ENCODE measurements around the gene GSTO1.
"Not testable (repeated sequence)": the region's sequence is repeated elsewhere in the genome, so short reads cannot be mapped to it uniquely, and the experiment has no call there.

GSTO1 gene

GRCh38 chr10:104234934-104235333 lies 19.8 kb upstream of the GSTO1 start:
- peaks cover 6% of the 10 kb centered on the region for H3K27me3 ChIP-seq (ENCODE audit: control insufficient read depth, insufficient read depth, low read length)
- H3K36me3 ChIP-seq (ENCODE audit: control insufficient read depth, insufficient read depth, low read length), result no peaks in the 10 kb centered on the region
- H3K9ac ChIP-seq (ENCODE audit: low read depth, low read length), result no peak overlapping the region
- H3K9me3 ChIP-seq (ENCODE audit: control insufficient read depth, insufficient read depth, low read length), result no peaks in the 10 kb centered on the region
- no peaks in the 10 kb centered on the region for H3K4me1 ChIP-seq (ENCODE audit: control insufficient read depth, insufficient read depth, low read length)
- H3K4me3 ChIP-seq (ENCODE audit: low read depth, low read length), result no peak overlapping the region

GRCh38 chr10:104235801-104236200 lies 18.9 kb upstream of the GSTO1 start:
- no peak overlapping the region for H3K9ac ChIP-seq (ENCODE audit: low read depth, low read length)

DNA sequence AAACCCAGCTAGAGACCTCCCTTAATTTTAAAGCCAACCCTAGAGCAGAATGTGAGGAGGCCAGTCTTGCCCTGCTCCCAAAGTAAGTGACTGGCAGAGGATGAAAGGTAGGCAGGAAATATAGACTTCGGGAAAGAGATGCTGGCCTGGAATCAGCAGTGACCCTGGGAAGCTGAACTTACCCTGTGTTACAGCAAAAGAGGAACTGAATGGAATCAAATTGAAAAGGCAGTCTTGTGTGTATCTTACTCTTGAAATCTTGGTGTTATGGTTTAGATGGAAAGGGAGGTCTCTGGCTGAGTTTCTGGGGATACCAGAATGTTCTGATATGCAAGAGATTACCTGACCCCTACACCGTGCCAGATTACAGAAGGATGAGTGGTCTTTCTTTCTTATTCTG lies 14.6 kb upstream of the GSTO1 start:
- Histone ChIP-seq H3K4me1 (ENCODE audit: control insufficient read depth, insufficient read depth, low read length) (no peaks in the 10 kb centered on the region), H3K4me3 (ENCODE audit: low read depth, low read length) (no peak overlapping the region), H3K9ac (ENCODE audit: low read depth, low read length) (no peak overlapping the region), H3K9me3 (ENCODE audit: control insufficient read depth, insufficient read depth, low read length) (no peaks in the 10 kb centered on the region), H3K27me3 (ENCODE audit: control insufficient read depth, insufficient read depth, low read length) (peaks cover 4% of the 10 kb centered on the region), H3K36me3 (ENCODE audit: control insufficient read depth, insufficient read depth, low read length) (no peaks in the 10 kb centered on the region)

More at GRCh38 chr10:104235801-104236200, 18.9 kb upstream of the GSTO1 start:
- H3K27me3 ChIP-seq (ENCODE audit: control insufficient read depth, insufficient read depth, low read length), result peaks cover 6% of the 10 kb centered on the region
- no peaks in the 10 kb centered on the region for H3K9me3 ChIP-seq (ENCODE audit: control insufficient read depth, insufficient read depth, low read length)
- no peak overlapping the region for H3K4me3 ChIP-seq (ENCODE audit: low read depth, low read length)
- no peaks in the 10 kb centered on the region for H3K36me3 ChIP-seq (ENCODE audit: control insufficient read depth, insufficient read depth, low read length)
- H3K4me1 ChIP-seq (ENCODE audit: control insufficient read depth, insufficient read depth, low read length), result no peaks in the 10 kb centered on the region

DNA sequence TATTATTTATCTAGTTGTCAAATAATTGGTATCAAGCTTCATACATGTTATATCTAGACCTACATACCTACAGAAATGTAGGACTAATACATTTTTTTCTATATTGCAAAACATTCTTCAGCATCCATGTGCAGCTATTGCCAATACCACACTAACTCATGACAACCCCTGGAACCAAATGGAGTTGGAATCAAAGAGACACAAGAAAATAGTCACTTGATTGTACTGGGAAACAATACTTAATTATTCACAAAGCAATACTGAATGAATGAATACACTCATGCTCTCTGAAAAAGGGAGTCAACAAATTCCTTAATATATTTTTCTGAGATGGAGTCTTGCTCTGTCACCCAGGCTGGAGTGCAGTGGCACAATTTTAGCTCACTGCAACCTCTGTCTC lies 12.1 kb upstream of the GSTO1 start:
- H3K36me3 ChIP-seq (ENCODE audit: control insufficient read depth, insufficient read depth, low read length), result no peaks in the 10 kb centered on the region
- no peak overlapping the region for H3K9ac ChIP-seq (ENCODE audit: low read depth, low read length)
- H3K9me3 ChIP-seq (ENCODE audit: control insufficient read depth, insufficient read depth, low read length), result no peaks in the 10 kb centered on the region
- H3K27me3 ChIP-seq (ENCODE audit: control insufficient read depth, insufficient read depth, low read length), result peaks cover 4% of the 10 kb centered on the region
- H3K4me1 ChIP-seq (ENCODE audit: control insufficient read depth, insufficient read depth, low read length), result no peaks in the 10 kb centered on the region
- no peak overlapping the region for H3K4me3 ChIP-seq (ENCODE audit: low read depth, low read length)

GRCh38 chr10:104243009-104243408 lies 11.7 kb upstream of the GSTO1 start:
- not testable (repeated sequence) for H3K36me3 ChIP-seq (ENCODE audit: control insufficient read depth, insufficient read depth, low read length); H3K4me3 ChIP-seq (ENCODE audit: low read depth, low read length); H3K27me3 ChIP-seq (ENCODE audit: control insufficient read depth, insufficient read depth, low read length); H3K4me1 ChIP-seq (ENCODE audit: control insufficient read depth, insufficient read depth, low read length); H3K9ac ChIP-seq (ENCODE audit: low read depth, low read length); H3K9me3 ChIP-seq (ENCODE audit: control insufficient read depth, insufficient read depth, low read length)

- Histone ChIP-seq H3K9me3 (ENCODE audit: control insufficient read depth, insufficient read depth, low read length) (no peaks in the 10 kb centered on the region), H3K27me3 (ENCODE audit: control insufficient read depth, insufficient read depth, low read length) (peaks cover 4% of the 10 kb centered on the region), H3K9ac (ENCODE audit: low read depth, low read length) (no peak overlapping the region), H3K4me1 (ENCODE audit: control insufficient read depth, insufficient read depth, low read length) (no peaks in the 10 kb centered on the region), H3K4me3 (ENCODE audit: low read depth, low read length) (no peak overlapping the region), H3K36me3 (ENCODE audit: control insufficient read depth, insufficient read depth, low read length) (no peaks in the 10 kb centered on the region)
These were observed 11.2 kb upstream of the GSTO1 start for GRCh38 chr10:104243512-104243911.

DNA sequence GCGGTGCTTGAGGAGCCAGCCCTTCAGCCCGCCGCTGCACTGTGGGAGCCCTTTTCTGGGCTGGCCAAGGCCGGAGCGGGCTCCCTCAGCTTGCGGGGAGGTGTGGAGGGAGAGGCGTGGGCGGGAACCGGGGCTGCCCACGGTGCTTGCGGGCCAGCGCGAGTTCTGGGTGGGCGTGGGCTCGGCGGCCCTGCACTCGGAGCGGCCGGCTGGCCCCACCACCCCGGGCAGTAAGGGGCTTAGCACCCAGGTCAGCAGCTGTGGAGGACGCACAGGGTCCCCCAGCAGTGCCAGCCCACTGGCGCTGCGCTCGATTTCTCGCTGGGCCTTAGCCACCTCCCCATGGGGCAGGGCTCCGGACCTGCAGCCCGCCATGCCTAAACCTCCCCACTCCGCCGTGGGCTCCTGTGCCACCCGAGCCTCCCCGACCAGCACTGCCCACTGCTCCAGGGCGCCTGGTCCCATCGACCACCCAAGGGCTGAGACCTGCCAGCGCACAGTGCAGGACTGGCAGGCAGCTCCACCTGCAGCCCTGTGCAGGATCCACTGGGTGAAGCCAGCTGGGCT lies 9.5 kb upstream of the GSTO1 start:
- Histone ChIP-seq H3K9ac (ENCODE audit: low read depth, low read length) (no peak overlapping the region), H3K4me1 (ENCODE audit: control insufficient read depth, insufficient read depth, low read length) (no peaks in the 10 kb centered on the region), H3K4me3 (ENCODE audit: low read depth, low read length) (no peak overlapping the region), H3K27me3 (ENCODE audit: control insufficient read depth, insufficient read depth, low read length) (no peaks in the 10 kb centered on the region), H3K36me3 (ENCODE audit: control insufficient read depth, insufficient read depth, low read length) (no peaks in the 10 kb centered on the region), H3K9me3 (ENCODE audit: control insufficient read depth, insufficient read depth, low read length) (no peaks in the 10 kb centered on the region)

DNA sequence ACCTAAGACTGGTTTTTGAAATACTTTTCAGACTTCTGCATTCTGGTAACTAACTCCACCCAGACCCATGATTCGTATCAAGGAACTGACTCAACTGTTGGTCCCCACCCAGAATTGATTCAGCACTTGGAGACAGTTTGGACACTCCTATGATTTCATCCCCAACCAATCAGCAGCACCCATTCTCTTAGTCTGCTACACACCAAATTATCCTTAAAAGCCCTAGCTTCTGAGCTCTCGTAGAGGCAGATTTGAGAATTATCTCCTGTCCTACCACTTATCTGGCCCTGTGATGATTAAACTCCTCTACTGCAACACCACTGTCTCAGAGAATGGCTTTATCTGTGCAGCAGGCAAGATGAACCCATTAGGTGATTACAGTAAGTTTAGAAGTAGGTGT lies 7.7 kb upstream of the GSTO1 start:
- H3K36me3 ChIP-seq (ENCODE audit: control insufficient read depth, insufficient read depth, low read length), result no peaks in the 10 kb centered on the region

DNA sequence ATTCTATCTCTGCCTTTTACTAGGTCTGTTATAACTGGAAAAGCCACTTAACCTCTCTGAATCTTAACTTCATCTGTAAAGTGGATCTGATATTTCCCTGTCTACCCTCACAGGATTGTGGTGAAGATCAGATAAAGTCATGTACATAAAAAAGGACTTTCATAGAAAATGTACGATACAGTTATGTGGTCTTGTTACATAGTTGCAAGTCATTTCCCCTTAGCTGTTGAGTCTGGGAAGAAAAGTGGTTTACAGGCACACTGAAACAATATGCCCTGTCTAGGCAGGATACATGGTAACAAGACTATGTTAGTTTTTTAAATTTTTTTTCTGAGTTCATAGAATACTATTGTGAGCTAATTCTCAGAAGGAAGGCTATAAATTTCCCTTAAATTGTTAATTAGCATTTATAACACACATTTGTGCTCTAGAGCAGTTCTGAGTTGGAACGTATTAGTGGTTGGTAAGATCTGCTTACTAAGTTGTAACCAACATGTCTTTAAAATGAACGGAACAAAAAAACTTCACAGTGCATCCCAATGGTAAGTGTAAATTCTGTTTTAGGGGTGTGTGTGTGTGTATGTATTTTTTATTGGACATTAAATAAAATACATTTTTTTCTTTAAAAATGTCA lies 7.1 kb upstream of the GSTO1 start:
- H3K36me3 ChIP-seq (ENCODE audit: control insufficient read depth, insufficient read depth, low read length), result no peaks in the 10 kb centered on the region
- H3K4me3 ChIP-seq (ENCODE audit: low read depth, low read length), result no peak overlapping the region
- no peak overlapping the region for H3K9ac ChIP-seq (ENCODE audit: low read depth, low read length)

More for the DNA sequence above, 7.7 kb upstream of the GSTO1 start:
- H3K9me3 ChIP-seq (ENCODE audit: control insufficient read depth, insufficient read depth, low read length), result no peaks in the 10 kb centered on the region
- H3K4me3 ChIP-seq (ENCODE audit: low read depth, low read length), result no peak overlapping the region
- H3K27me3 ChIP-seq (ENCODE audit: control insufficient read depth, insufficient read depth, low read length), result no peaks in the 10 kb centered on the region
- no peak overlapping the region for H3K9ac ChIP-seq (ENCODE audit: low read depth, low read length)
- peaks cover 6% of the 10 kb centered on the region for H3K4me1 ChIP-seq (ENCODE audit: control insufficient read depth, insufficient read depth, low read length)

DNA sequence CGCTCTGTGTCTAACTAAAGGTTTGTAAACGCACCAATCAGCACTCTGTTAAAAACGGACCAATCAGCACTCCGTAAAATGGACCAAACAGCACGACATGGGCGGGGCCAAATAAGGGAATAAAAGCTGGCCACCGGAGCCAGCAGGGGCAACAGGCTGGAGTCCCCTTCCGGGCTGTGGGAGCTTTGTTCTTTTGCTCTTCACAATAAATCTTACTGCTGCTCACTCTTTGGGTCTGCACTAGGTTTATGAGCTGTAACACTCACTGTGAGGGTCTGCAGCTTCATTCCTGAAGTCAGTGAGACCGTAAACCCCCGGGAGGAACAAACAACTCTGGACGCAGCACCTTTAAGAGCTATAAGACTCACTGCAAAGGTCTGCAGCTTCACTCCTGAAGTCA lies 5.8 kb upstream of the GSTO1 start:
- H3K4me1 ChIP-seq (ENCODE audit: control insufficient read depth, insufficient read depth, low read length), result peaks cover 14% of the 10 kb centered on the region
- H3K36me3 ChIP-seq (ENCODE audit: control insufficient read depth, insufficient read depth, low read length); H3K27me3 ChIP-seq (ENCODE audit: control insufficient read depth, insufficient read depth, low read length): not testable (repeated sequence)

More for the DNA sequence above, 7.1 kb upstream of the GSTO1 start:
- no peaks in the 10 kb centered on the region for H3K9me3 ChIP-seq (ENCODE audit: control insufficient read depth, insufficient read depth, low read length)
- peaks cover 9% of the 10 kb centered on the region for H3K4me1 ChIP-seq (ENCODE audit: control insufficient read depth, insufficient read depth, low read length)
- H3K27me3 ChIP-seq (ENCODE audit: control insufficient read depth, insufficient read depth, low read length), result no peaks in the 10 kb centered on the region

GRCh38 chr10:104250371-104250770 lies 4.3 kb upstream of the GSTO1 start:
- no peak overlapping the region for H3K9ac ChIP-seq (ENCODE audit: low read depth, low read length)
- H3K4me3 ChIP-seq (ENCODE audit: low read depth, low read length), result no peak overlapping the region
- no peaks in the 10 kb centered on the region for H3K27me3 ChIP-seq (ENCODE audit: control insufficient read depth, insufficient read depth, low read length)
- H3K4me1 ChIP-seq (ENCODE audit: control insufficient read depth, insufficient read depth, low read length), result peaks cover 14% of the 10 kb centered on the region
- no peaks in the 10 kb centered on the region for H3K36me3 ChIP-seq (ENCODE audit: control insufficient read depth, insufficient read depth, low read length)
- H3K9me3 ChIP-seq (ENCODE audit: control insufficient read depth, insufficient read depth, low read length), result no peaks in the 10 kb centered on the region

More for the DNA sequence above, 5.8 kb upstream of the GSTO1 start:
- H3K4me3 ChIP-seq (ENCODE audit: low read depth, low read length); H3K9me3 ChIP-seq (ENCODE audit: control insufficient read depth, insufficient read depth, low read length); H3K9ac ChIP-seq (ENCODE audit: low read depth, low read length): not testable (repeated sequence)

- Histone ChIP-seq H3K4me3 (ENCODE audit: low read depth, low read length) (no peak overlapping the region), H3K9ac (ENCODE audit: low read depth, low read length) (no peak overlapping the region), H3K36me3 (ENCODE audit: control insufficient read depth, insufficient read depth, low read length) (no peaks in the 10 kb centered on the region), H3K27me3 (ENCODE audit: control insufficient read depth, insufficient read depth, low read length) (peaks cover 4% of the 10 kb centered on the region), H3K4me1 (ENCODE audit: control insufficient read depth, insufficient read depth, low read length) (peaks cover 20% of the 10 kb centered on the region), H3K9me3 (ENCODE audit: control insufficient read depth, insufficient read depth, low read length) (no peaks in the 10 kb centered on the region)
These were observed 3.2 kb upstream of the GSTO1 start for GRCh38 chr10:104251443-104251842.
